ENCODE results near the gene DMD.

Gene DMD

GRCh38 chrX:31376408-31377022, 1834.8 kb downstream of the DMD start:
- no peak overlapping the region for H3K9ac ChIP-seq (ENCODE audit: low read depth, low read length)
- no peaks in the 10 kb centered on the region for H4K20me1 ChIP-seq (ENCODE audit: insufficient read depth, low read length)
- H3K79me2 ChIP-seq (ENCODE audit: insufficient read depth, low read length), result no peaks in the 10 kb centered on the region
- ATAC-seq (ENCODE audit: insufficient read depth, low read depth) (no peak), DNase-seq (no peak)
- no peak overlapping the region for H3K27ac ChIP-seq (ENCODE audit: low read length)
- H3K9me3 ChIP-seq (ENCODE audit: insufficient read depth, low read length, severe bottlenecking), result no peaks in the 10 kb centered on the region
- no peak overlapping the region for H3K4me2 ChIP-seq (ENCODE audit: insufficient read depth, low read length)
- no peaks in the 10 kb centered on the region for H3K4me1 ChIP-seq (ENCODE audit: insufficient read depth, low read length)
- H3K4me3 ChIP-seq (ENCODE audit: low read depth in 1 of 2, low read length in 2 of 2), result no peak overlapping the region
- no peaks in the 10 kb centered on the region for H3K36me3 ChIP-seq (ENCODE audit: insufficient read depth, low read length)
- no peak overlapping the region for H2AFZ ChIP-seq (ENCODE audit: low read depth, low read length)
- TF ChIP-seq CTCF (IDR thresholded peaks at IDR 0.05; ENCODE audit: borderline replicate concordance, extremely low read depth, low read length, poor library complexity, severe bottlenecking) (no peak), EZH2 (IDR thresholded peaks at IDR 0.05; ENCODE audit: borderline replicate concordance, low read depth, low read length, severe bottlenecking) (no peak)
- no peaks in the 10 kb centered on the region for H3K27me3 ChIP-seq (ENCODE audit: insufficient read depth, low read length, poor library complexity)

GRCh38 chrX:31374786-31375185, 1836.6 kb downstream of the DMD start:
- no peak for TF ChIP-seq CTCF (IDR thresholded peaks at IDR 0.05; ENCODE audit: borderline replicate concordance, extremely low read depth, low read length, poor library complexity, severe bottlenecking)
- no peak for TF ChIP-seq EZH2 (IDR thresholded peaks at IDR 0.05; ENCODE audit: borderline replicate concordance, low read depth, low read length, severe bottlenecking)
- Histone ChIP-seq H3K27me3 (ENCODE audit: insufficient read depth, low read length, poor library complexity) (no peaks in the 10 kb centered on the region), H3K4me1 (ENCODE audit: insufficient read depth, low read length) (no peaks in the 10 kb centered on the region), H3K79me2 (ENCODE audit: insufficient read depth, low read length) (no peaks in the 10 kb centered on the region), H3K4me2 (ENCODE audit: insufficient read depth, low read length) (no peak overlapping the region), H4K20me1 (ENCODE audit: insufficient read depth, low read length) (no peaks in the 10 kb centered on the region), H3K4me3 (ENCODE audit: low read depth in 1 of 2, low read length in 2 of 2) (no peak overlapping the region), H3K9me3 (ENCODE audit: insufficient read depth, low read length, severe bottlenecking) (no peaks in the 10 kb centered on the region), H2AFZ (ENCODE audit: low read depth, low read length) (no peak overlapping the region), H3K36me3 (ENCODE audit: insufficient read depth, low read length) (no peaks in the 10 kb centered on the region), H3K9ac (ENCODE audit: low read depth, low read length) (no peak overlapping the region), H3K27ac (ENCODE audit: low read length) (no peak overlapping the region)
- no peak for DNase-seq
- no peak for ATAC-seq (ENCODE audit: insufficient read depth, low read depth)

- Histone ChIP-seq H2AFZ (ENCODE audit: low read depth, low read length) (no peak overlapping the region), H3K27me3 (ENCODE audit: insufficient read depth, low read length, poor library complexity) (no peaks in the 10 kb centered on the region), H4K20me1 (ENCODE audit: insufficient read depth, low read length) (no peaks in the 10 kb centered on the region), H3K36me3 (ENCODE audit: insufficient read depth, low read length) (no peaks in the 10 kb centered on the region), H3K9ac (ENCODE audit: low read depth, low read length) (no peak overlapping the region), H3K4me2 (ENCODE audit: insufficient read depth, low read length) (no peak overlapping the region), H3K27ac (ENCODE audit: low read length) (no peak overlapping the region), H3K4me1 (ENCODE audit: insufficient read depth, low read length) (no peaks in the 10 kb centered on the region), H3K9me3 (ENCODE audit: insufficient read depth, low read length, severe bottlenecking) (no peaks in the 10 kb centered on the region), H3K79me2 (ENCODE audit: insufficient read depth, low read length) (no peaks in the 10 kb centered on the region), H3K4me3 (ENCODE audit: low read depth in 1 of 2, low read length in 2 of 2) (no peak overlapping the region)
- ATAC-seq (ENCODE audit: insufficient read depth, low read depth) (no peak), DNase-seq (no peak)
- TF ChIP-seq CTCF (IDR thresholded peaks at IDR 0.05; ENCODE audit: borderline replicate concordance, extremely low read depth, low read length, poor library complexity, severe bottlenecking) (no peak), EZH2 (IDR thresholded peaks at IDR 0.05; ENCODE audit: borderline replicate concordance, low read depth, low read length, severe bottlenecking) (no peak)
Measured at GRCh38 chrX:31371956-31372355, 1839.4 kb downstream of the DMD start.

Measured in DND-41 (cell line).